Endothelial cell of umbilical vein (primary cell): ENCODE data around the gene KCNK1. TPM values are rescaled to one million over a fixed set of nuclear protein-coding genes. Genes with fewer than 3 reads are reported as not detected.

ENCODE experiments used
- BruUV-seq: library from RNA; stranded (reverse); fragments of 400-500 nt; replicated peaks from 2 replicates; lab custom pipeline; 2021; lab: Mats Ljungman, UMichigan
- CTCF ChIA-PET: fragments of 300-600, 350-600 bp; sonication (Branson Sonifier 250); formaldehyde crosslinking; loops from one replicate; lab custom pipeline; 2021; ENCODE audit warnings: antibody characterized with exemption, inconsistent platforms; lab: Charles Lee
- POLR2A ChIA-PET: fragments of 300-600, 350-600 bp; sonication (Branson Sonifier 250); formaldehyde crosslinking; loops from one replicate; lab custom pipeline; 2021; ENCODE audit warnings: antibody characterized with exemption, inconsistent platforms; lab: Charles Lee
- DNase-seq: peaks from one replicate; pipeline ENCODE4 v3.0.0-alpha.2; 2011; ENCODE audit warnings: low read depth, low spot score
- FAIRE-seq: peaks from 2 replicates; lab custom pipeline; 2011; peaks lifted over from hg19 to GRCh38; lab: Jason Lieb, UNC
- H2AFZ ChIP-seq: 2 replicates; pipeline ENCODE4 v1.6.0; 2012; ENCODE audit warnings: low read depth, low read length, control low read depth, inconsistent platforms
- H3K27ac ChIP-seq: 2 replicates; pipeline ENCODE4 v1.5.1; 2011; ENCODE audit warnings: low read depth, mild to moderate bottlenecking, control low read depth, low read length, moderate library complexity; ENCODE audit not compliant: insufficient read depth
- H3K27me3 ChIP-seq, 2 experiments: 2 replicates each; pipeline versions ENCODE4 v1.6.0 to v1.6.1; 2011; ENCODE audit warnings: low read length in 2 of 2, mixed read lengths in 1 of 2; ENCODE audit not compliant: control insufficient read depth in 2 of 2, insufficient read depth in 2 of 2
- H3K36me3 ChIP-seq, 2 experiments: 2 replicates in 1 of 2; 3 replicates in 1 of 2; pipeline ENCODE4 v1.5.1; 2011; ENCODE audit warnings: low read length in 2 of 2, mild to moderate bottlenecking in 1 of 2, moderate library complexity in 1 of 2; ENCODE audit not compliant: control insufficient read depth in 2 of 2, insufficient read depth in 2 of 2; ENCODE audit errors: extremely low read depth in 1 of 2
- H3K4me1 ChIP-seq: 3 replicates; pipeline ENCODE4 v1.5.1; 2011; ENCODE audit warnings: mild to moderate bottlenecking, low read length; ENCODE audit not compliant: control insufficient read depth, insufficient read depth; ENCODE audit errors: extremely low read depth
- H3K4me2 ChIP-seq: 2 replicates; pipeline ENCODE4 v1.6.1; 2011; ENCODE audit warnings: low read length, control low read depth, mixed read lengths; ENCODE audit not compliant: insufficient read depth
- H3K4me3 ChIP-seq, 3 experiments: fragments of 200-600 bp in 1 of 3; sonication (generic), shearing (Covaris generic) in 1 of 3; replicated peaks in 1 of 3; 2 replicates each; pipeline ENCODE4 v1.5.1; 2011 to 2016; ENCODE audit warnings: control low read depth in 3 of 3, low read length in 3 of 3, mild to moderate bottlenecking in 2 of 3, inconsistent platforms in 1 of 3, low read depth in 1 of 3, moderate library complexity in 1 of 3; ENCODE audit not compliant: insufficient read depth in 1 of 3
- H3K79me2 ChIP-seq: 2 replicates; pipeline ENCODE4 v1.6.0; 2012; ENCODE audit warnings: low read length, inconsistent platforms; ENCODE audit not compliant: control insufficient read depth, insufficient read depth
- H3K9ac ChIP-seq: replicated peaks from 2 replicates; pipeline ENCODE3; 2011; ENCODE audit warnings: low read length, control low read depth; ENCODE audit not compliant: insufficient read depth; ENCODE audit errors: extremely low read depth
- H3K9me1 ChIP-seq: replicated peaks from 3 replicates; pipeline ENCODE4 v1.6.0; 2011; ENCODE audit warnings: mild to moderate bottlenecking, low read length; ENCODE audit not compliant: control insufficient read depth, insufficient read depth; ENCODE audit errors: extremely low read depth
- H3K9me3 ChIP-seq: replicated peaks from 2 replicates; pipeline ENCODE4 v1.5.1; 2012; ENCODE audit warnings: low read length, inconsistent platforms; ENCODE audit not compliant: control insufficient read depth, insufficient read depth
- H4K20me1 ChIP-seq: replicated peaks from 2 replicates; pipeline ENCODE3; 2011; ENCODE audit warnings: mild to moderate bottlenecking, low read length; ENCODE audit not compliant: control insufficient read depth, insufficient read depth; ENCODE audit errors: extremely low read depth
- EZH2 ChIP-seq: IDR thresholded peaks from 2 replicates; pipeline ENCODE4 v1.6.1; 2012; ENCODE audit warnings: borderline replicate concordance, low read depth, mild to moderate bottlenecking, moderate library complexity, low read length, inconsistent platforms; ENCODE audit not compliant: severe bottlenecking
- FOS ChIP-seq: IDR thresholded peaks from 2 replicates; pipeline ENCODE4 v1.6.1; 2011; ENCODE audit warnings: mild to moderate bottlenecking, low read length, moderate library complexity, borderline replicate concordance; ENCODE audit not compliant: insufficient read depth
- GATA2 ChIP-seq: IDR thresholded peaks from 2 replicates; pipeline ENCODE4 v1.7.0; 2011; ENCODE audit warnings: low read depth, mild to moderate bottlenecking, moderate library complexity, mixed read lengths, low read length; ENCODE audit not compliant: insufficient read length, insufficient read depth
- JUN ChIP-seq: IDR thresholded peaks from 2 replicates; pipeline ENCODE4 v1.6.1; 2011; ENCODE audit warnings: borderline replicate concordance, low read depth; ENCODE audit not compliant: insufficient read length, insufficient read depth
- MYC ChIP-seq: IDR thresholded peaks from one replicate; pipeline ENCODE4 v1.6.1; 2011; ENCODE audit warnings: mild to moderate bottlenecking, low read depth, low read length
- POLR2A ChIP-seq: IDR thresholded peaks from 2 replicates; pipeline ENCODE4 v1.6.1; 2012; ENCODE audit warnings: low read depth, mild to moderate bottlenecking, control low read depth, low read length
- POLR2AphosphoS5 ChIP-seq: IDR thresholded peaks from 2 replicates; pipeline ENCODE4 v1.6.1; 2012; ENCODE audit warnings: low read depth, mild to moderate bottlenecking, control low read depth, low read length, moderate library complexity; ENCODE audit not compliant: insufficient read depth
- dilution Hi-C: fragments of 300-500 bp; cut with MboI; formaldehyde crosslinking; loops from one replicate; pipeline ENCODE4 v1.15.0; 2019; ENCODE audit warnings: low sequenced_read_pairs; ENCODE audit not compliant: extremely low pct_ligation_motif_present
- intact Hi-C: fragments of 100-400 bp; cut with micrococcal nuclease; formaldehyde crosslinking; loops from one replicate; pipeline ENCODE4 v1.10.0; 2022
- polyA plus RNA-seq, 4 experiments: library from polyadenylated mRNA; depleted of rRNA in 3 of 4; stranded (reverse) in 3 of 4; unstranded in 1 of 4; fragments of >200 nt; gene quantifications; 2 replicates each; pipeline versions ENCODE4 v1.2.1 to v1.2.3, GENCODE V29; 2011 to 2012; ENCODE audit warnings: missing spikeins in 1 of 4
- total RNA-seq: library from RNA; stranded (reverse); gene quantifications from 2 replicates; pipeline ENCODE4 v1.2.3, GENCODE V29; 2021
- TF ChIP-seq, protein P1 (sequence below), 2 donors: IDR thresholded peaks; 1 replicate in 1 of 2; 2 replicates in 1 of 2; pipeline ENCODE4 v1.5.1; 2011; ENCODE audit warnings: low read length in 2 of 2, mild to moderate bottlenecking in 2 of 2, moderate library complexity in 2 of 2, control low read depth in 1 of 2, inconsistent platforms in 1 of 2, low read depth in 1 of 2; ENCODE audit not compliant: insufficient read depth in 1 of 2; ENCODE audit errors: extremely low read depth in 1 of 2
- TF ChIP-seq, protein P2 (sequence below): IDR thresholded peaks from 2 replicates; pipeline ENCODE4 v1.6.1; 2011; ENCODE audit not compliant: insufficient read depth, insufficient read length

KCNK1 gene
- total and polyA plus RNA-seq, 2 donors (not counting 3 experiments of a cell fraction or from before 2014, with no cell fraction given): 0.83 to 2.8 TPM

DNA sequence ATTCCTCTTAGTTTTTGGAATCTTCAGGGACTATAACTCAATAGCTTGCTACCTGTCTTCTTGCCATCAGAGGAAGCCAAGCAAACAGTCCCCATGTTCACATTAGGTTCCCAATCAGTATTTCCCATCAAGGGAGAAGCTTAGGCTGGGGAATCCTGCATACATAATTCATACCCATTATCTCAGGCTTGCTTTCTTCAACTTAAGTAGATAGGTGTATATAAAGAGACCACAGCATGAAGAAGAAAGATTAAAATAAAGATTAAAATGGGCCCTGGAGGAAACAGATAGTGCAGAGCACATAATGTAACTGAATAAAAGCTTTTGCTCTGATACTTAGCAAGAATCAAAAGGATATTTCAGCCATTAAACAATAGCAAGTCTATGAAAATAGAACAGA is 29.0 kb upstream of the KCNK1 start:
- no peak overlapping the region for H3K27ac ChIP-seq
- no peak overlapping the region for H3K4me3 ChIP-seq
- intact Hi-C loops: no loop called here
- no peak for FAIRE-seq
- BruUV-seq: no TSS peak
- TF ChIP-seq, protein P1, sequence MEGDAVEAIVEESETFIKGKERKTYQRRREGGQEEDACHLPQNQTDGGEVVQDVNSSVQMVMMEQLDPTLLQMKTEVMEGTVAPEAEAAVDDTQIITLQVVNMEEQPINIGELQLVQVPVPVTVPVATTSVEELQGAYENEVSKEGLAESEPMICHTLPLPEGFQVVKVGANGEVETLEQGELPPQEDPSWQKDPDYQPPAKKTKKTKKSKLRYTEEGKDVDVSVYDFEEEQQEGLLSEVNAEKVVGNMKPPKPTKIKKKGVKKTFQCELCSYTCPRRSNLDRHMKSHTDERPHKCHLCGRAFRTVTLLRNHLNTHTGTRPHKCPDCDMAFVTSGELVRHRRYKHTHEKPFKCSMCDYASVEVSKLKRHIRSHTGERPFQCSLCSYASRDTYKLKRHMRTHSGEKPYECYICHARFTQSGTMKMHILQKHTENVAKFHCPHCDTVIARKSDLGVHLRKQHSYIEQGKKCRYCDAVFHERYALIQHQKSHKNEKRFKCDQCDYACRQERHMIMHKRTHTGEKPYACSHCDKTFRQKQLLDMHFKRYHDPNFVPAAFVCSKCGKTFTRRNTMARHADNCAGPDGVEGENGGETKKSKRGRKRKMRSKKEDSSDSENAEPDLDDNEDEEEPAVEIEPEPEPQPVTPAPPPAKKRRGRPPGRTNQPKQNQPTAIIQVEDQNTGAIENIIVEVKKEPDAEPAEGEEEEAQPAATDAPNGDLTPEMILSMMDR (IDR thresholded peaks at IDR 0.05; ENCODE audit: extremely low read depth in 1 of 2, insufficient read depth in 1 of 2, low read depth in 1 of 2, low read length in 2 of 2): no peak
- no peak for TF ChIP-seq EZH2
- TF ChIP-seq, protein P2, sequence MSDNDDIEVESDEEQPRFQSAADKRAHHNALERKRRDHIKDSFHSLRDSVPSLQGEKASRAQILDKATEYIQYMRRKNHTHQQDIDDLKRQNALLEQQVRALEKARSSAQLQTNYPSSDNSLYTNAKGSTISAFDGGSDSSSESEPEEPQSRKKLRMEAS: no peak
- no peak for TF ChIP-seq GATA2
- TF ChIP-seq FOS: no peak
- no peak for TF ChIP-seq JUN
- TF ChIP-seq MYC: no peak
- TF ChIP-seq POLR2A: no peak
- TF ChIP-seq POLR2AphosphoS5: no peak
- no peak overlapping the region for H3K4me2 ChIP-seq
- no peak overlapping the region for H3K9ac ChIP-seq
- H3K27me3 ChIP-seq: no peaks in the 10 kb centered on the region
- H3K36me3 ChIP-seq: no peaks in the 10 kb centered on the region
- no peaks in the 10 kb centered on the region for H4K20me1 ChIP-seq
- ChIA-PET POLR2A (no interaction called here), CTCF (no interaction called here)
- no peak overlapping the region for H2AFZ ChIP-seq
- H3K4me1 ChIP-seq: no peaks in the 10 kb centered on the region
- no peaks in the 10 kb centered on the region for H3K79me2 ChIP-seq
- no peaks in the 10 kb centered on the region for H3K9me3 ChIP-seq
- dilution Hi-C loops: no loop called here
- no peak for DNase-seq
- H3K9me1 ChIP-seq: no peaks in the 10 kb centered on the region
